Astrocyte (in vitro differentiated cells and primary cell): ENCODE measurements around the gene PTPRN2. TPM values are rescaled to one million over a fixed set of nuclear protein-coding genes. Genes with fewer than 3 reads are reported as not detected.

Source experiments
- DNase-seq: peaks from one replicate; pipeline ENCODE4 v3.0.0-alpha.2; 2010; ENCODE audit warnings: low read depth
- FAIRE-seq: peaks from 2 replicates; lab custom pipeline; 2011; peaks lifted over from hg19 to GRCh38; lab: Jason Lieb, UNC
- H2AFZ ChIP-seq: 2 replicates; pipeline ENCODE4 v1.6.0; 2012; ENCODE audit warnings: low read depth, low read length, inconsistent platforms
- H3K27ac ChIP-seq: 2 replicates; pipeline ENCODE4 v1.5.1; 2011; ENCODE audit warnings: low read depth, low read length, inconsistent platforms
- H3K27me3 ChIP-seq: 2 replicates; pipeline ENCODE4 v1.6.0; 2011; ENCODE audit warnings: low read length, inconsistent platforms; ENCODE audit not compliant: insufficient read depth
- H3K36me3 ChIP-seq: 2 replicates; pipeline ENCODE4 v1.5.1; 2011; ENCODE audit warnings: low read length, inconsistent platforms; ENCODE audit not compliant: insufficient read depth
- H3K4me1 ChIP-seq: 2 replicates; pipeline ENCODE4 v1.5.1; 2011; ENCODE audit warnings: low read length, inconsistent platforms; ENCODE audit not compliant: insufficient read depth
- H3K4me2 ChIP-seq: 2 replicates; pipeline ENCODE4 v1.6.0; 2012; ENCODE audit warnings: low read length, inconsistent platforms
- H3K4me3 ChIP-seq: 2 replicates; pipeline ENCODE4 v1.5.1; 2011; ENCODE audit warnings: low read depth, mild to moderate bottlenecking, low read length, inconsistent platforms; ENCODE audit not compliant: insufficient read depth
- H3K79me2 ChIP-seq: 2 replicates; pipeline ENCODE4 v1.6.0; 2012; ENCODE audit warnings: mild to moderate bottlenecking, low read length, inconsistent platforms; ENCODE audit not compliant: insufficient read depth
- H3K9ac ChIP-seq: 2 replicates; pipeline ENCODE4 v1.6.0; 2012; ENCODE audit warnings: mild to moderate bottlenecking, low read length, inconsistent platforms
- H3K9me3 ChIP-seq: 2 replicates; pipeline ENCODE4 v1.5.1; 2012; ENCODE audit warnings: low read depth, mild to moderate bottlenecking, low read length, inconsistent platforms; ENCODE audit not compliant: insufficient read depth
- H4K20me1 ChIP-seq: 2 replicates; pipeline ENCODE4 v1.6.0; 2012; ENCODE audit warnings: low read length, inconsistent platforms; ENCODE audit not compliant: insufficient read depth
- H3K27ac Mint-ChIP-seq: one replicate; pipeline ENCODE4 v1.8.0; 2021; ENCODE audit warnings: mild to moderate bottlenecking, mixed read lengths; ENCODE audit not compliant: unreplicated experiment
- H3K27me3 Mint-ChIP-seq: one replicate; pipeline ENCODE4 v1.8.0; 2021; ENCODE audit warnings: low read depth, mixed read lengths; ENCODE audit not compliant: unreplicated experiment
- H3K36me3 Mint-ChIP-seq: one replicate; pipeline ENCODE4 v1.8.0; 2021; ENCODE audit warnings: low read depth, mixed read lengths; ENCODE audit not compliant: unreplicated experiment
- H3K4me1 Mint-ChIP-seq: one replicate; pipeline ENCODE4 v1.8.0; 2021; ENCODE audit warnings: low read depth, mixed read lengths; ENCODE audit not compliant: unreplicated experiment
- H3K4me3 Mint-ChIP-seq: one replicate; pipeline ENCODE4 v1.8.0; 2021; ENCODE audit warnings: mild to moderate bottlenecking, moderate library complexity, mixed read lengths; ENCODE audit not compliant: unreplicated experiment
- H3K9me3 Mint-ChIP-seq: one replicate; pipeline ENCODE4 v1.8.0; 2021; ENCODE audit warnings: mild to moderate bottlenecking, mixed read lengths; ENCODE audit not compliant: unreplicated experiment
- EZH2 ChIP-seq: IDR thresholded peaks from 2 replicates; pipeline ENCODE4 v1.6.1; 2012; ENCODE audit warnings: mild to moderate bottlenecking, low read length, inconsistent platforms; ENCODE audit not compliant: insufficient read depth
- total RNA-seq: library from RNA; stranded (reverse); gene quantifications from 2 replicates; pipeline ENCODE4 v1.2.1, GENCODE V29; 2021
- TF ChIP-seq, protein P1 (sequence below): IDR thresholded peaks from 2 replicates; pipeline ENCODE4 v1.5.1; 2011; ENCODE audit warnings: low read depth, mild to moderate bottlenecking, inconsistent platforms, low read length, moderate library complexity; ENCODE audit not compliant: insufficient read depth

Gene PTPRN2
- total RNA-seq, 1 donor from 2014 or later = 0.09 TPM

DNA sequence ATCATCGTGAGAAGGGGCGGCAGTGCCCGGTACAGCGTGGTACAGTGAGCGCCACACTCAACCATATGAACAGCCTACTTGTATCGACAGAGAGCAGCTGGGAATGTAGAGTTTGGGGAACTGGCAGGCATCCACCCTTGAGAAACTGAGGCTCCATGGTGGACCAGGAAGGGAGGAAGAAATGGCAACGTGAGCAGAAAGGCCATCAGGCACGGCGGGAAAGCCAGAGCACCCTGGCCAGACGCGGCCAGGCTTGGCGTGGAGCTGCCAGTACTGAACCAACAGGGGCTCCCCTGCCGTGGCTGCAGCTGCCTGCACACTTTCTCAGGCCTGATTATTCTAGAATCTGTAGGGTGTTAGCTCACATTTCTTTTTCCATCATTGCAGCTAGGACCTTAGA is 442.3 kb downstream of the PTPRN2 start:
- Histone ChIP-seq H3K36me3 (no peaks in the 10 kb centered on the region), H4K20me1 (no peaks in the 10 kb centered on the region), H3K79me2 (no peaks in the 10 kb centered on the region), H3K4me2 (no peak overlapping the region), H2AFZ (no peak overlapping the region), H3K9me3 (peaks cover 28% of the 10 kb centered on the region), H3K27ac (no peak overlapping the region), H3K9ac (no peak overlapping the region), H3K4me1 (no peaks in the 10 kb centered on the region), H3K27me3 (no peaks in the 10 kb centered on the region), H3K4me3 (no peak overlapping the region)
- Mint-ChIP-seq H3K27ac (no peak overlapping the region), H3K4me1 (no peaks in the 10 kb centered on the region), H3K36me3 (no peaks in the 10 kb centered on the region), H3K4me3 (no peak overlapping the region), H3K27me3 (no peaks in the 10 kb centered on the region), H3K9me3 (peaks cover 17% of the 10 kb centered on the region)
- no peak for FAIRE-seq
- DNase-seq = no peak
- TF ChIP-seq, protein P1, sequence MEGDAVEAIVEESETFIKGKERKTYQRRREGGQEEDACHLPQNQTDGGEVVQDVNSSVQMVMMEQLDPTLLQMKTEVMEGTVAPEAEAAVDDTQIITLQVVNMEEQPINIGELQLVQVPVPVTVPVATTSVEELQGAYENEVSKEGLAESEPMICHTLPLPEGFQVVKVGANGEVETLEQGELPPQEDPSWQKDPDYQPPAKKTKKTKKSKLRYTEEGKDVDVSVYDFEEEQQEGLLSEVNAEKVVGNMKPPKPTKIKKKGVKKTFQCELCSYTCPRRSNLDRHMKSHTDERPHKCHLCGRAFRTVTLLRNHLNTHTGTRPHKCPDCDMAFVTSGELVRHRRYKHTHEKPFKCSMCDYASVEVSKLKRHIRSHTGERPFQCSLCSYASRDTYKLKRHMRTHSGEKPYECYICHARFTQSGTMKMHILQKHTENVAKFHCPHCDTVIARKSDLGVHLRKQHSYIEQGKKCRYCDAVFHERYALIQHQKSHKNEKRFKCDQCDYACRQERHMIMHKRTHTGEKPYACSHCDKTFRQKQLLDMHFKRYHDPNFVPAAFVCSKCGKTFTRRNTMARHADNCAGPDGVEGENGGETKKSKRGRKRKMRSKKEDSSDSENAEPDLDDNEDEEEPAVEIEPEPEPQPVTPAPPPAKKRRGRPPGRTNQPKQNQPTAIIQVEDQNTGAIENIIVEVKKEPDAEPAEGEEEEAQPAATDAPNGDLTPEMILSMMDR = no peak
- no peak for TF ChIP-seq EZH2

DNA sequence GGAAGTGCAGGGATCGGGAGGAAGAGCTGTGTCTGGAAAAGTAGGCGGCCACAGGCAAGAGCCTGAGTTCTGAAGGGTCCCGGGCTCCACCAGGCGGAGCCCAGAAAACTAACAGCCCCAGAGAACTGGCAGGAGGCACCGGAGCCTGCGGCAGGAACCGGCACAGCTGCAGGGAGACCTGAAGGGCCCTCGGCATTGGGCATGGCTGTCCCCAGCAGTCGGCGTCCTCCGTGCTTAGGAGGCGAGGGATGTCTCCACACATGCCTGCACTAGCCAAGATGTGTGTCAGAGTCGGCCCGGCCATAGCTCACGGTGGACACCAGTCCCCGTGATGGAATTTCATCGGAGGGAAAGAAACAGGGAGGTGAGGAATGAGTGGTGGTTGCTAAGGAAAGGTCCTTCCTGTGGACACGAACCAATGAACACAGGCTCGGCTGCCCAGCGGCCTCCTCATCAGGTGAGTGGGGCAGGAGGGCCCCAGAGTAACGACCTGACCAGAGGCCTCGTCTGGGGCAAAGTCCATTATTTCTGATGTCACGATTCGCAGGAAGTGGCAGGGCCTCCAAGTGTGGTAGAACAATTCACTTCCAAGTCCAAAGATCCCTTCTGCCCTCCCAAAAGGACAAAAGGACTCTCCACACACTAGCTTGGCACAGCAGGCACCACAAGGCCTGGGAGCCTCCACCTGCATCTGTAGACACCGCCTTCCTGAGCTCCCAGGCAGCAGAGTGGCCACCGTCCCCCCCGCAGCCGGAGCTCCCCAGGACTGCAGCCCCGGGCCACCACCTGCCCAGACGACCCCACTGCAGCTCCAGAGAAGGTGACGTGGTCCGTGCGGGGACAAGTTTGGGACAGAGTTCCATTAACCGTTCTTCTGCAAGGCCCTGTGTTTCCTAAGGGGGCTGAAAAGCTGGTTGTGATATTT is 444.2 kb downstream of the PTPRN2 start:
- Mint-ChIP-seq H3K4me1 (no peaks in the 10 kb centered on the region), H3K27ac (no peak overlapping the region), H3K27me3 (no peaks in the 10 kb centered on the region), H3K9me3 (peaks cover 23% of the 10 kb centered on the region), H3K36me3 (no peaks in the 10 kb centered on the region), H3K4me3 (no peak overlapping the region)
- Histone ChIP-seq H3K9me3 (peaks cover 24% of the 10 kb centered on the region), H2AFZ (no peak overlapping the region), H3K9ac (no peak overlapping the region), H3K4me3 (no peak overlapping the region), H3K27ac (no peak overlapping the region), H3K4me2 (no peak overlapping the region), H3K36me3 (no peaks in the 10 kb centered on the region), H3K4me1 (no peaks in the 10 kb centered on the region), H3K27me3 (no peaks in the 10 kb centered on the region), H3K79me2 (no peaks in the 10 kb centered on the region), H4K20me1 (no peaks in the 10 kb centered on the region)
- TF ChIP-seq, protein P1 = no peak
- TF ChIP-seq EZH2 = no peak
- FAIRE-seq (no peak), DNase-seq (no peak)

DNA sequence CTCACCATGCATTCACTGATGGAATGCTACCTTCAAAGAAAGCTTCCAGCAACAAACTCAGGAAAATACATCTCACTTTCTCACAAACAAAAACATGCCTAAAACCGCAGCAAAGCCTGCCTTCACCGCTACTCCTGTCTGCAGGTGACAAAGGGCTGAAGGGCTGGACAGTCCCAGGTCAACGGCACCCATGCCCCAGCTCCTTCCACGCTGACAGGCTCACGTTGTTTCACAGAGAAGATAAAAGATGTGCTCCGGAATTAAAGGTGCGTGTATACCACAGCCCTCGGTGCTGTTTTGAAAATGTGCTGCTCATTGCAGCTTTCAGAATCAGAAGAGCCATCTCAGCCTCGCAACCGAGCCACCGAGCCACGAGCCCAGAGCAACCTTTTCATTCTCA is 445.0 kb downstream of the PTPRN2 start:
- TF ChIP-seq, protein P1 = no peak
- TF ChIP-seq EZH2 = no peak
- H3K36me3 Mint-ChIP-seq = no peaks in the 10 kb centered on the region
- no peaks in the 10 kb centered on the region for H3K36me3 ChIP-seq
- H3K4me1 Mint-ChIP-seq = no peaks in the 10 kb centered on the region
- no peaks in the 10 kb centered on the region for H3K27me3 ChIP-seq
- no peak overlapping the region for H2AFZ ChIP-seq
- FAIRE-seq = no peak
- H3K79me2 ChIP-seq = no peaks in the 10 kb centered on the region
- no peaks in the 10 kb centered on the region for H4K20me1 ChIP-seq
- H3K9ac ChIP-seq = no peak overlapping the region
- H3K9me3 ChIP-seq = peaks cover 21% of the 10 kb centered on the region
- no peak overlapping the region for H3K27ac ChIP-seq
- H3K27ac Mint-ChIP-seq = no peak overlapping the region
- H3K27me3 Mint-ChIP-seq = no peaks in the 10 kb centered on the region
- no peak overlapping the region for H3K4me3 ChIP-seq
- H3K4me2 ChIP-seq = no peak overlapping the region
- H3K4me3 Mint-ChIP-seq = no peak overlapping the region
- DNase-seq = no peak
- no peaks in the 10 kb centered on the region for H3K4me1 ChIP-seq
- peaks cover 23% of the 10 kb centered on the region for H3K9me3 Mint-ChIP-seq
